Esophagus muscularis mucosa (tissue), 4 donors: ENCODE measurements around the gene SFT2D1. TPM values are rescaled to one million over a fixed set of nuclear protein-coding genes. Genes with fewer than 3 reads are reported as not detected.

Source experiments
- DNase-seq: peaks from one replicate; pipeline ENCODE4 v3.0.0-alpha.2; 2017; ENCODE audit errors: extremely low spot score
- H3K27ac ChIP-seq, 4 donors: fragments of 200-600 bp; sonication (generic); replicated peaks in 1 of 4; 1 replicate in 3 of 4; 2 replicates in 1 of 4; pipeline ENCODE4 v1.5.1; 2016 to 2019; ENCODE audit warnings: mild to moderate bottlenecking in 1 of 4
- H3K27me3 ChIP-seq, 4 donors: fragments of 200-600 bp; sonication (generic); one replicate each; pipeline versions ENCODE4 v1.5.1 to v1.6.0; 2016 to 2019
- H3K36me3 ChIP-seq, 4 donors: fragments of 200-600 bp; sonication (generic); one replicate each; pipeline ENCODE4 v1.5.1; 2016 to 2019
- H3K4me1 ChIP-seq, 4 donors: fragments of 200-600 bp; sonication (generic); one replicate each; pipeline ENCODE4 v1.5.1; 2016 to 2019
- H3K4me3 ChIP-seq, 4 donors: fragments of 200-600 bp; sonication (generic); 1 replicate in 2 of 4; 2 replicates in 2 of 4; pipeline ENCODE4 v1.5.1; 2016 to 2019; ENCODE audit warnings: mild to moderate bottlenecking in 4 of 4, moderate library complexity in 1 of 4
- H3K9me3 ChIP-seq, 4 donors: fragments of 200-600 bp; sonication (generic); 1 replicate in 3 of 4; 2 replicates in 1 of 4; pipeline ENCODE4 v1.5.1; 2016 to 2019
- EP300 ChIP-seq: sonication (generic); formaldehyde crosslinking; IDR thresholded peaks from one replicate; pipeline ENCODE4 v1.6.1; 2017; ENCODE audit warnings: antibody characterized with exemption
- POLR2A ChIP-seq: fragments of 450-650 bp; IDR thresholded peaks from one replicate; pipeline ENCODE4 v1.6.1; 2017; ENCODE audit warnings: antibody characterized with exemption, moderate library complexity, mild to moderate bottlenecking, low read depth
- POLR2AphosphoS5 ChIP-seq, 2 donors: sonication (generic); formaldehyde crosslinking; IDR thresholded peaks; one replicate each; pipeline ENCODE4 v1.6.1; 2017; ENCODE audit warnings: antibody characterized with exemption in 2 of 2
- WGBS: methylation state at CpG from one replicate; pipeline ENCODE4 v1.1.5; 2018; 5-methylcytosine and 5-hydroxymethylcytosine counted together
- intact Hi-C: fragments of 100-400 bp; cut with DNase I; formaldehyde crosslinking; loops from one replicate; pipeline ENCODE4 v1.15.1; 2023
- total RNA-seq, 4 donors: library from RNA; depleted of rRNA; stranded (reverse); fragments of >200 nt; gene quantifications; one replicate each; pipeline versions ENCODE4 v1.1.0 to v1.2.1, GENCODE V29; 2016
- TF ChIP-seq, protein P1 (sequence below), 3 experiments: fragments of 200-600 bp in 2 of 3; fragments of 450-650 bp in 1 of 3; sonication (generic) in 2 of 3; IDR thresholded peaks; one replicate each; pipeline ENCODE4 v1.5.1; 2017 to 2019; ENCODE audit warnings: antibody characterized with exemption in 3 of 3, mild to moderate bottlenecking in 2 of 3, moderate library complexity in 1 of 3

Gene SFT2D1
- total RNA-seq, 4 donors from 2014 or later = 19.8 to 34.9 (median 27.9) TPM

DNA sequence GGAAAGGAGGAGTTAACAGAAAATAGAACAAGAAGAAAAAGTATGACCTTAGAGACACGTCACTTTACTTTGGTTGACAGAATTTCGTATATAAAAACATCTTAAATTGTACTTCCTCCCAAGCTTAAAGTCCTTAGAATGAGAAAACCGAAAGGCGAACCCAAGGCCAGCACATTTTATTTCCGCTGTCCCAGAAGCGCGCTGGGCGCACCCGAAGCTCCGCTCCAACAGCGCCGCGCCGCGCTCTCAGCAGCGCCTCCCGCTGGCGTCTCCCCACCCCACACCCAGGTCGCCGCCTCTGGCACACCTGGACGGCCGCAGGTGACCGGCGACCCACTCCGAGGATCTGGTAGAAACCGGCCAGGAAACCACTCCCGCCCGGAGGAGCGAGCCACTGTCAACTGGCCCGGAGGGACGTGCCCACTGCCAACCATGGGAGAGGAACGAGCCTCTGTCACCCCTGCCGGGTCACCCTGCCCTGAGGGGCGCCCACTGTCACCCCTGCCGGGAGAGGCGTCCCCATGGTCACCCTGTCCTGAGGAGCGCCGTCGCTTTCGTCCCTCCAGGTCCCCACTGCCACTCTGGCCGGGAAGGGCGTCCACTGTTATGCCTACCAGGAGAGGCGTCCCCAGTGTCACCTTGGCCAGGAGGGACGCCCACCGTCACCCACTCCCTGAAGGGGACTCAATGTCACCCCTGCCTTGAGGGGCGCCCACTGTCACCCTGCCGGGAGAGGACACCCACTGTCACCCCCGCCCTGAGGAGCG is 39.6 kb upstream of the SFT2D1 start:
- Histone ChIP-seq H3K27ac (peak overlapping the region; percentile 91 to 94 (median 92)), H3K4me1 (peaks cover 14 to 36% (median 24%) of the 10 kb centered on the region in 4 donors), H3K4me3 (peak overlapping the region; percentile 81 to 96 (median 82)), H3K9me3 (no peaks in the 10 kb centered on the region), H3K27me3 (no peaks in the 10 kb centered on the region), H3K36me3 (no peaks in the 10 kb centered on the region)
- TF ChIP-seq EP300 (no peak), POLR2AphosphoS5 (IDR thresholded peaks at IDR 0.05) (peak; percentile 52 to 77), POLR2A (no peak)
- TF ChIP-seq, protein P1, sequence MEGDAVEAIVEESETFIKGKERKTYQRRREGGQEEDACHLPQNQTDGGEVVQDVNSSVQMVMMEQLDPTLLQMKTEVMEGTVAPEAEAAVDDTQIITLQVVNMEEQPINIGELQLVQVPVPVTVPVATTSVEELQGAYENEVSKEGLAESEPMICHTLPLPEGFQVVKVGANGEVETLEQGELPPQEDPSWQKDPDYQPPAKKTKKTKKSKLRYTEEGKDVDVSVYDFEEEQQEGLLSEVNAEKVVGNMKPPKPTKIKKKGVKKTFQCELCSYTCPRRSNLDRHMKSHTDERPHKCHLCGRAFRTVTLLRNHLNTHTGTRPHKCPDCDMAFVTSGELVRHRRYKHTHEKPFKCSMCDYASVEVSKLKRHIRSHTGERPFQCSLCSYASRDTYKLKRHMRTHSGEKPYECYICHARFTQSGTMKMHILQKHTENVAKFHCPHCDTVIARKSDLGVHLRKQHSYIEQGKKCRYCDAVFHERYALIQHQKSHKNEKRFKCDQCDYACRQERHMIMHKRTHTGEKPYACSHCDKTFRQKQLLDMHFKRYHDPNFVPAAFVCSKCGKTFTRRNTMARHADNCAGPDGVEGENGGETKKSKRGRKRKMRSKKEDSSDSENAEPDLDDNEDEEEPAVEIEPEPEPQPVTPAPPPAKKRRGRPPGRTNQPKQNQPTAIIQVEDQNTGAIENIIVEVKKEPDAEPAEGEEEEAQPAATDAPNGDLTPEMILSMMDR (IDR thresholded peaks at IDR 0.05) = peak; percentile 78 to 81 (median 80)
- no peak for DNase-seq
- intact Hi-C loops = no loop called here
- under 1% methylated on average over 14 of the region's 49 CpGs for WGBS

DNA sequence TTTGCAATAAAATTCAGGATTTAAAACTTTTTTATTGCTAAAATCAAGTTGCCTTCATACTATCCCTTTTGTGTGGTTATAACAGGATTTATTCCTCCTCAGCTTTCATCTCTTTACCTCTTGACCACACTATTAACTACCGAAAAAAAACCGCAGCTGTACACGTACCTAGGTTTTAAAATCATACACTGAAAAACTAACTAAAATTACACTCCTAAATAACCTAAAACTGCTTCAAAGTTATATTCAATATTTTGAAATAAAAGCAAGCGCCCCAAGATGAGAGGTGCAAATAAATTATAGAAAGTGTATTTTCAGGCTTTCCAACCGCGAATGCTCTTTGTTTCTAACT is 39.0 kb upstream of the SFT2D1 start:
- no peaks in the 10 kb centered on the region for H3K9me3 ChIP-seq
- H3K4me1 ChIP-seq = peaks cover 14 to 36% (median 24%) of the 10 kb centered on the region in 4 donors
- no peaks in the 10 kb centered on the region for H3K27me3 ChIP-seq
- H3K4me3 ChIP-seq = peak overlapping the region; percentile 81 to 96 (median 82)
- TF ChIP-seq EP300 = no peak
- no peak for TF ChIP-seq POLR2A
- TF ChIP-seq POLR2AphosphoS5 (IDR thresholded peaks at IDR 0.05) = no peak
- TF ChIP-seq, protein P1 (IDR thresholded peaks at IDR 0.05) = no peak
- H3K36me3 ChIP-seq = no peaks in the 10 kb centered on the region
- DNase-seq = no peak
- WGBS = 48% methylated on average over 6 of the region's 6 CpGs
- peak overlapping the region; percentile 91 to 94 (median 92) for H3K27ac ChIP-seq
- intact Hi-C loops = no loop called here

DNA sequence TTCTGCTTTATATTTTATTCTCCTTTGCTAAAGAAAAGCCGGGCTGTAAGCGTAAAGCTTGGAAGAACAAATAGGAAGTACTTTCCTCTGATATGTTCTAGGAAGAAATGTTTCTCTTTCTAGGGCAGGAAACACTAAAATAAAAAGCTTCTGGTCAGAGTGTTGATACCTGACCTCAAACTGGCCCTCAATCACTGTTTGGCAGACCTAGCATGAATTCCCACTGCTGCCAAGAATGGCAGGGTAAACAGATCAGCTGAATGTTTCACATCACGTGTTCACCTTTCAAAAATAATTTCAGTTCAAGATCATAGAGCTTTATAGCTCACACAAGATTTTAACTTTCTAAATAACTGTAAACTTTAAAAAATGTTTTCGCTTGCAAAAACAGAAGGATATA is 37.5 kb upstream of the SFT2D1 start:
- TF ChIP-seq EP300 (no peak), POLR2AphosphoS5 (IDR thresholded peaks at IDR 0.05) (no peak)
- TF ChIP-seq, protein P1 (IDR thresholded peaks at IDR 0.05) = no peak
- DNase-seq = no peak
- intact Hi-C loops = loop anchor here (5.0 kb wide), 1 partner anchor 47 kb away; no protein-coding TSS in a partner anchor
- Histone ChIP-seq H3K27ac (no peak overlapping the region), H3K36me3 (no peaks in the 10 kb centered on the region), H3K9me3 (no peaks in the 10 kb centered on the region), H3K4me1 (peaks cover 14 to 36% (median 24%) of the 10 kb centered on the region in 4 donors), H3K27me3 (no peaks in the 10 kb centered on the region), H3K4me3 (no peak overlapping the region)
- WGBS = 74% methylated on average over 4 of the region's 4 CpGs

DNA sequence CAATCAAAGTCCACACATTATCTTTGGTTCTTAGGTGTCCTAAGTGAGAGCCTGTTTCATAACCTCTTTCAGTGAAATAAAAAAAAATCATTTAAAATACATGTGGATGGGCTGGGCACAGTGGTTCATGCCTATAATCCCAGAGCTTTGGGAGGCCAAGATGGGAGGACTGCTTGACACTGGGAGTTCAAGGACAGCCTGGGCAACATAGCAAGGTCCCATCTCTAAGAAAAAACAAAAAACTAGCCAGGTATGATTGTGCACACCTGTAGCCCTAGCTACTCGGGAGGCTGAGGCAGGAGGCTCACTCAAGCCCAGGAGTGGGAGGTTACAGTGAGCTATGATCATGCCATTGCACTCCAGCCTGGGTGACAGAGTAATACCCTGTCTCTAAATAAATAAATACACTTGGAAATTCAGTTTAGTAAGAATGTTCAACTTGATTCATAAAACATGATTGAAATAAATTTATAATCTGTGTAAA is 36.8 kb upstream of the SFT2D1 start:
- TF ChIP-seq POLR2AphosphoS5 (IDR thresholded peaks at IDR 0.05) = no peak
- intact Hi-C loops = loop anchor here (5.0 kb wide), 1 partner anchor 47 kb away; no protein-coding TSS in a partner anchor
- Histone ChIP-seq H3K36me3 (no peaks in the 10 kb centered on the region), H3K27me3 (no peaks in the 10 kb centered on the region), H3K9me3 (no peaks in the 10 kb centered on the region), H3K4me3 (no peak overlapping the region), H3K4me1 (peaks cover 12 to 30% (median 21%) of the 10 kb centered on the region in 4 donors), H3K27ac (no peak overlapping the region)
- no peak for DNase-seq
- WGBS = 90% methylated on average over 1 of the region's 1 CpG

DNA sequence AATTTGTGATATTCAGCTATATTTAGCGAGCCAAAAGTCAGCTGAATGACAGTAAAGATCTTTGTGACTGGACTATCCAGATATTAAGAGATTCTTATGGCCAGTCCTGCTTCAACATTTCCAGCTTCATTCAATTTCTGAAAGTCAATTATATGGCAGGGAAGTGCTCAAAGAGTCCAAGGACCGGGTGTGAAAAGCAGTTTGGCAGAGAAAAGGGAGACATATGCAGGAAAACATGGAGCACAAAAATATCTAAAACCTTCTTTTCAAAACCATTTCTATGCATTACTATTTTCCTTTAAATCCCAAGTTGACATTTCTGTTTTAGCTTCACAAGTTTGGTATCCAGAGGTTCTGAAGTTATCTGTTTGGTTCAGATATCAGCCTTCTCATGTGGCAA is 35.4 kb upstream of the SFT2D1 start:
- WGBS = 45% methylated on average over 2 of the region's 2 CpGs
- Histone ChIP-seq H3K36me3 (no peaks in the 10 kb centered on the region), H3K9me3 (no peaks in the 10 kb centered on the region), H3K4me1 (peaks cover 8 to 26% (median 17%) of the 10 kb centered on the region in 4 donors), H3K4me3 (no peak overlapping the region), H3K27me3 (no peaks in the 10 kb centered on the region), H3K27ac (no peak overlapping the region)
- intact Hi-C loops = loop anchor here (5.0 kb wide), 1 partner anchor 45 kb away; no protein-coding TSS in a partner anchor
- TF ChIP-seq, protein P1 (IDR thresholded peaks at IDR 0.05) = no peak
- TF ChIP-seq EP300 (no peak), POLR2AphosphoS5 (IDR thresholded peaks at IDR 0.05) (no peak), POLR2A (no peak)
- DNase-seq = no peak
